NCI-H146 (cell line): ENCODE data around the gene OR8H2.
"Not testable (repeated sequence)": the region's sequence is repeated elsewhere in the genome, so short reads cannot be mapped to it uniquely, and the experiment has no call there.

Source experiments
- DNase-seq: peaks from one replicate; lab custom pipeline; 2025; lab: John Stamatoyannopoulos, UW

OR8H2 gene

GRCh38 chr11:56103210-56103737 is at the start of gene OR8H2:
Gene OR8H2, plus strand, starts transcription at chr11:56103687. Its CDS starts 1,356 bp downstream, at chr11:56105043.
- DNase-seq: no peak

GRCh38 chr11:56056366-56056765 is 47.1 kb upstream of the OR8H2 start:
- DNase-seq: not testable (repeated sequence)

- DNase-seq: not testable (repeated sequence)
Measured at GRCh38 chr11:56057661-56058237, 45.7 kb upstream of the OR8H2 start.

GRCh38 chr11:56058260-56058780 is 45.2 kb upstream of the OR8H2 start:
- DNase-seq: not testable (repeated sequence)

GRCh38 chr11:56066980-56067379 is 36.5 kb upstream of the OR8H2 start:
- no peak for DNase-seq

- no peak for DNase-seq
Measured at GRCh38 chr11:56089697-56090096, 13.8 kb upstream of the OR8H2 start.

- DNase-seq: no peak
Measured at GRCh38 chr11:56093008-56093407, 10.5 kb upstream of the OR8H2 start, which contains the start of gene OR8I2. Gene OR8I2, plus strand, starts transcription at chr11:56093308. Its CDS starts 0 bp downstream, at chr11:56093308.

- no peak for DNase-seq
Measured at GRCh38 chr11:56122073-56122472, 18.6 kb downstream of the OR8H2 start, which contains the start of gene OR8H3. Gene OR8H3, plus strand, starts transcription at chr11:56122373. Its CDS starts 0 bp downstream, at chr11:56122373.

- DNase-seq: no peak
Measured at GRCh38 chr11:56140151-56140661, 36.7 kb downstream of the OR8H2 start, which contains the start of gene OR8J3. Gene OR8J3, minus strand, starts transcription at chr11:56140201. Its CDS starts 2,483 bp downstream, at chr11:56137718.

- not testable (repeated sequence) for DNase-seq
Measured at GRCh38 chr11:56143681-56144080, 40.2 kb downstream of the OR8H2 start.

- DNase-seq: no peak
Measured at GRCh38 chr11:56151376-56151775, 47.9 kb downstream of the OR8H2 start.

GRCh38 chr11:56152333-56152732 is 48.8 kb downstream of the OR8H2 start:
- DNase-seq: no peak
